GM20431 (cell line): ENCODE results near the gene FNBP1L.

Source experiments
- in situ Hi-C: fragments of 300-500 bp; cut with MseI, MboI; formaldehyde crosslinking; loops from one replicate; pipeline ENCODE4 v1.15.0; 2020; ENCODE audit warnings: low sequenced_read_pairs; ENCODE audit not compliant: unreplicated experiment

FNBP1L gene

GRCh38 chr1:93600663-93601062 lies 152.7 kb downstream of the FNBP1L start:
- in situ Hi-C loops = no loop called here

DNA sequence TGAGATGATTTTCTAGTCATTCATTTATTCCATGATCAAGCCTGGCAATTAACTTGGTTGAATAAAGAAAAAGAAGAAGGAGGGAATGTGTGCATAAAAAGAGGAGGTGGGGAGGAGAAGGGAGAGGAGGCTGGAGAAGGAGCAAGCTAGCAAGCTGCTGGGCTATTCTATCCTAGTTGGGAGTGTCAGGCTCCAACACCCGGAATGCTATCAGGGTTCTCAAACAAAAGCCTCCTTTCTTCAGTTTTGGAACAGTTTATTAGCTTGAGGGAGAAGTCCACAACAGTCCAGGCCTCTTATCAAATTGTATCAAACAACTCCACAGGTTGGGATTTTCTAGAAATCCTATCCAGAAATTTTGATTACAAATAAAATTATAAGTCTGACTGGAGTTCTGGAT lies 153.8 kb downstream of the FNBP1L start:
- in situ Hi-C loops = no loop called here

GRCh38 chr1:93602101-93602500 lies 154.2 kb downstream of the FNBP1L start:
- in situ Hi-C loops = no loop called here

DNA sequence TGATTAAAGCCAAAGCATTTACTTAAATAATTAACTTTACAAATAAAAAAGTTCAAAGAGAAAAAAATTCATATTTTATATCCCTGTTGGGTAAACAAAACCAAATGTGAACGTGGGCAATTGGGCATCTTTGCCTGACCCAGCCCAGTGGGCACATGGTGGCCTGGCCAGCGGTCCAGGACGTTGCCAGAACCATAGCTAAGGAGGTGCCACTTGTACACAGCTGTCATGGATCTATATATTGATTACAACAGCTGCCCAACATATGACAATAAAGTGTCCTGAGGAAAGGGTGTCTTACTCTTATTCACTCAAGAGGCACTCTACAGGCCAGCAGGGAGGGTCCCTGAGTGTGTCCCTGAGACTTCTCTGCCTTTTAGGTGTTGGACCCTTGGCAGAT lies 155.2 kb downstream of the FNBP1L start:
- in situ Hi-C loops = no loop called here

- in situ Hi-C loops = no loop called here
These were observed 155.7 kb downstream of the FNBP1L start for GRCh38 chr1:93603601-93604000.
